NCI-H345 treated with DMSO at 0.1 percent for 48 hours (cell line): ENCODE data around the gene SEMA4A.

ENCODE experiments used
- DNase-seq: peaks from one replicate; lab custom pipeline; 2025; ENCODE audit not compliant: unreplicated experiment; lab: John Stamatoyannopoulos, UW

The SEMA4A gene

DNA sequence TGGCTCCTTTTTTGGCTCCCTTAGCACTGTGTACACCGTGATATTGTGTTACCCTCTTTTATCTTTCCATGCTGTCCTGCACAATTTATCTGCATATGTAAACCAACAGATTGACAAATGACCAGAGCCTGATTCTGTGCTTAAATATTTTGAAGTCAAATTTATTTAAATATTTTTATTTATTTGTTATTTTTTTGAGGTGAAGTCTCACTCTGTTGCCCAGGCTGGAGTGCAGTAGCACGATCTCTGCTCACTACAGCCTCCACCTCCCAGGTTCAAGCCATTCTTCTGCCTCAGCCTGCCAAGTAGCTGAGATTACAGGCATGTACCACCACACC is 72.3 kb downstream of the SEMA4A start:
- no peak for DNase-seq

- no peak for DNase-seq
Observed at GRCh38 chr1:156226116-156226538, 72.7 kb downstream of the SEMA4A start.

- DNase-seq = no peak
Observed at GRCh38 chr1:156226782-156227181, 73.4 kb downstream of the SEMA4A start.
